Vagina (tissue), 2 donors: Measurements from ENCODE around the gene RTTN. TPM values are rescaled to one million over a fixed set of nuclear protein-coding genes. Genes with fewer than 3 reads are reported as not detected.

Source experiments
- DNase-seq, 2 donors: peaks; one replicate each; pipeline ENCODE4 v3.0.0-alpha.2; 2017; ENCODE audit errors: extremely low spot score in 2 of 2
- H3K27ac ChIP-seq: fragments of 200-600 bp; sonication (generic); one replicate; pipeline ENCODE4 v1.5.1; 2019
- H3K27me3 ChIP-seq: fragments of 200-600 bp; sonication (generic); one replicate; pipeline ENCODE4 v1.5.1; 2019
- H3K36me3 ChIP-seq, 2 donors: fragments of 200-600 bp; sonication (generic); one replicate each; pipeline ENCODE4 v1.5.1; 2017 to 2019
- H3K4me1 ChIP-seq: fragments of 200-600 bp; sonication (generic); one replicate; pipeline ENCODE4 v1.5.1; 2019
- H3K4me3 ChIP-seq, 2 donors: fragments of 200-600 bp; sonication (generic); 1 replicate in 1 of 2; 2 replicates in 1 of 2; pipeline ENCODE4 v1.5.1; 2016 to 2019
- H3K9me3 ChIP-seq: fragments of 200-600 bp; sonication (generic); one replicate; pipeline ENCODE4 v1.5.1; 2019
- CTCF ChIP-seq, 3 experiments: fragments of 450-650 bp in 2 of 3; fragments of 200-600 bp in 1 of 3; sonication (generic) in 1 of 3; IDR thresholded peaks; one replicate each; pipeline ENCODE4 v1.5.1; 2017 to 2019; ENCODE audit warnings: antibody characterized with exemption in 3 of 3, mild to moderate bottlenecking in 2 of 3, moderate library complexity in 2 of 3
- POLR2A ChIP-seq, 2 donors: fragments of 450-650 bp; IDR thresholded peaks; one replicate each; pipeline ENCODE4 v1.6.1; 2017; ENCODE audit warnings: antibody characterized with exemption in 2 of 2, mild to moderate bottlenecking in 2 of 2, moderate library complexity in 2 of 2
- POLR2AphosphoS5 ChIP-seq, 2 donors: sonication (generic); formaldehyde crosslinking; IDR thresholded peaks; one replicate each; pipeline ENCODE4 v1.9.0; 2017; ENCODE audit warnings: antibody characterized with exemption in 2 of 2, mild to moderate bottlenecking in 2 of 2, low read depth in 1 of 2; ENCODE audit not compliant: insufficient read depth in 1 of 2
- intact Hi-C: fragments of 100-400 bp; cut with DNase I; formaldehyde crosslinking; loops from one replicate; pipeline ENCODE4 v1.15.1; 2023
- total RNA-seq: library from RNA; depleted of rRNA; stranded (reverse); fragments of >200 nt; gene quantifications from one replicate; pipeline ENCODE4 v1.2.3, GENCODE V29; 2016

RTTN gene
- total RNA-seq, 1 donor from 2014 or later = 16.7 TPM

- H3K4me3 ChIP-seq = no peak overlapping the region
- H3K36me3 ChIP-seq = peaks cover 0 to 7% of the 10 kb centered on the region in 2 donors
- no peak for DNase-seq
- no peaks in the 10 kb centered on the region for H3K27me3 ChIP-seq
- no peaks in the 10 kb centered on the region for H3K9me3 ChIP-seq
- no peak for TF ChIP-seq POLR2A (IDR thresholded peaks at IDR 0.05)
- no peak overlapping the region for H3K27ac ChIP-seq
- intact Hi-C loops = no loop called here
- no peaks in the 10 kb centered on the region for H3K4me1 ChIP-seq
Observed at GRCh38 chr18:70181725-70182124, 23.8 kb downstream of the RTTN start.

GRCh38 chr18:70181015-70181414 lies 24.5 kb downstream of the RTTN start:
- intact Hi-C loops = no loop called here
- TF ChIP-seq CTCF (IDR thresholded peaks at IDR 0.05) (no peak), POLR2A (IDR thresholded peaks at IDR 0.05) (no peak), POLR2AphosphoS5 (IDR thresholded peaks at IDR 0.05; ENCODE audit: insufficient read depth in 1 of 2, low read depth in 1 of 2) (no peak)
- Histone ChIP-seq H3K36me3 (no peaks in the 10 kb centered on the region), H3K4me1 (no peaks in the 10 kb centered on the region), H3K27ac (no peak overlapping the region), H3K9me3 (no peaks in the 10 kb centered on the region), H3K4me3 (no peak overlapping the region), H3K27me3 (no peaks in the 10 kb centered on the region)
- DNase-seq = no peak

- intact Hi-C loops = no loop called here
Observed at GRCh38 chr18:70176537-70176936, 28.9 kb downstream of the RTTN start.

GRCh38 chr18:70175216-70175615 lies 30.3 kb downstream of the RTTN start:
- no peaks in the 10 kb centered on the region for H3K36me3 ChIP-seq
- intact Hi-C loops = no loop called here
- no peak overlapping the region for H3K27ac ChIP-seq
- no peaks in the 10 kb centered on the region for H3K27me3 ChIP-seq
- H3K4me1 ChIP-seq = no peaks in the 10 kb centered on the region
- TF ChIP-seq POLR2A (IDR thresholded peaks at IDR 0.05) (no peak), CTCF (IDR thresholded peaks at IDR 0.05) (no peak), POLR2AphosphoS5 (IDR thresholded peaks at IDR 0.05; ENCODE audit: insufficient read depth in 1 of 2, low read depth in 1 of 2) (no peak)
- no peaks in the 10 kb centered on the region for H3K9me3 ChIP-seq
- no peak for DNase-seq
- no peak overlapping the region for H3K4me3 ChIP-seq

More at GRCh38 chr18:70176537-70176936, 28.9 kb downstream of the RTTN start:
- Histone ChIP-seq H3K27me3 (no peaks in the 10 kb centered on the region), H3K9me3 (no peaks in the 10 kb centered on the region), H3K36me3 (no peaks in the 10 kb centered on the region), H3K27ac (no peak overlapping the region), H3K4me3 (no peak overlapping the region), H3K4me1 (no peaks in the 10 kb centered on the region)
- no peak for TF ChIP-seq POLR2A (IDR thresholded peaks at IDR 0.05)
- no peak for TF ChIP-seq POLR2AphosphoS5 (IDR thresholded peaks at IDR 0.05; ENCODE audit: insufficient read depth in 1 of 2, low read depth in 1 of 2)
- no peak for TF ChIP-seq CTCF (IDR thresholded peaks at IDR 0.05)
- DNase-seq = no peak

- Histone ChIP-seq H3K4me1 (peaks cover under 1% of the 10 kb centered on the region), H3K27me3 (no peaks in the 10 kb centered on the region), H3K27ac (no peak overlapping the region), H3K9me3 (no peaks in the 10 kb centered on the region), H3K36me3 (no peaks in the 10 kb centered on the region), H3K4me3 (no peak overlapping the region)
- intact Hi-C loops = no loop called here
- DNase-seq = no peak
- TF ChIP-seq POLR2A (IDR thresholded peaks at IDR 0.05) = no peak
- no peak for TF ChIP-seq POLR2AphosphoS5 (IDR thresholded peaks at IDR 0.05; ENCODE audit: insufficient read depth in 1 of 2, low read depth in 1 of 2)
- TF ChIP-seq CTCF (IDR thresholded peaks at IDR 0.05) = no peak
Observed at GRCh38 chr18:70172225-70172624, 33.3 kb downstream of the RTTN start.

GRCh38 chr18:70169747-70170146 lies 35.7 kb downstream of the RTTN start:
- no peak overlapping the region for H3K27ac ChIP-seq
- no peaks in the 10 kb centered on the region for H3K9me3 ChIP-seq
- intact Hi-C loops = no loop called here
- DNase-seq = no peak
- H3K27me3 ChIP-seq = no peaks in the 10 kb centered on the region
- no peak overlapping the region for H3K4me3 ChIP-seq
- H3K4me1 ChIP-seq = peaks cover 7% of the 10 kb centered on the region
- no peaks in the 10 kb centered on the region for H3K36me3 ChIP-seq
- no peak for TF ChIP-seq CTCF (IDR thresholded peaks at IDR 0.05)
- TF ChIP-seq POLR2AphosphoS5 (IDR thresholded peaks at IDR 0.05; ENCODE audit: insufficient read depth in 1 of 2, low read depth in 1 of 2) = no peak
- no peak for TF ChIP-seq POLR2A (IDR thresholded peaks at IDR 0.05)
